HG02840 (cell line): ENCODE data around the gene CORO7.

Experiments
- ATAC-seq: cut with Tn5 transposase; IDR thresholded peaks from one replicate; pipeline ENCODE4 v1.9.1; 2021; ENCODE audit warnings: mild to moderate bottlenecking, moderate library complexity, moderate number of reproducible peaks; ENCODE audit not compliant: unreplicated experiment, low FRiP score

CORO7 gene

GRCh38 chr16:4373356-4373908 is 43.0 kb downstream of the CORO7 start:
- ATAC-seq, result no peak

- ATAC-seq, result no peak
These were observed 43.6 kb downstream of the CORO7 start for GRCh38 chr16:4372578-4373355.

- no peak for ATAC-seq
These were observed 44.3 kb downstream of the CORO7 start for GRCh38 chr16:4372001-4372577.

GRCh38 chr16:4371357-4372000 is 44.9 kb downstream of the CORO7 start, which contains the start of gene VASN:
Gene VASN (plus strand): TSS chr16:4371848. CDS start chr16:4380878, 9,030 bp downstream.
- ATAC-seq, result no peak

- no peak for ATAC-seq
These were observed 45.6 kb downstream of the CORO7 start for GRCh38 chr16:4370570-4371356.

- no peak for ATAC-seq
These were observed 46.2 kb downstream of the CORO7 start for GRCh38 chr16:4370151-4370550.

- ATAC-seq, result no peak
These were observed 47.2 kb downstream of the CORO7 start for GRCh38 chr16:4369007-4369733.

- ATAC-seq, result no peak
These were observed 49.0 kb downstream of the CORO7 start for GRCh38 chr16:4367393-4367856.

- no peak for ATAC-seq
These were observed 50.4 kb downstream of the CORO7 start for GRCh38 chr16:4366016-4366415.

GRCh38 chr16:4365615-4366014 is 50.8 kb downstream of the CORO7 start:
- ATAC-seq, result no peak

- no peak for ATAC-seq
These were observed 51.4 kb downstream of the CORO7 start for GRCh38 chr16:4365014-4365406.

- ATAC-seq, result no peak
These were observed 52.0 kb downstream of the CORO7 start for GRCh38 chr16:4364196-4365013.

GRCh38 chr16:4362476-4363135 is 53.8 kb downstream of the CORO7 start:
- no peak for ATAC-seq

- ATAC-seq, result no peak
These were observed 54.5 kb downstream of the CORO7 start for GRCh38 chr16:4361944-4362311.

- ATAC-seq, result no peak
These were observed 55.1 kb downstream of the CORO7 start for GRCh38 chr16:4361033-4361943.

GRCh38 chr16:4360538-4361021 is 55.8 kb downstream of the CORO7 start:
- no peak for ATAC-seq

GRCh38 chr16:4359914-4360313 is 56.5 kb downstream of the CORO7 start:
- ATAC-seq, result no peak
